ENCODE results near the gene SUCLG2.

The SUCLG2 gene

DNA sequence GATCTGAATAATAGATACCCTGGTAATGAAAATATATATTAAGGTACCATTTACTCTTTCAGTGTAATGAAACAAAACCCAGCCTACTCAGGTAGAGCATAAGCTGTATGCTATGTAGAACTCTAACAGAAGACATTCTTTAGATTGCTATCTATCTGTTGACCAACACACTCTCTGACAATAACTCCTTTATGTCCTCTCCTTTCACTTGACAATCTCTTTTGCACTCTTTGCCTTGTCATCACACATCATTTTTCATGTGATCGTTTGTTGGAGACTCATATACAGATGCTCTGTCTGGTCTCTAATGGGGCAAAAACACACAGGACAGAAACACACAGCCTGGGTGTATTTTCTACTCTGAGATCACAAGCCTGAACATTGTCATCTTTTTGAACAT is 35.4 kb upstream of the SUCLG2 start:
- no peak for DNase-seq (ENCODE audit: low spot score)
- TF ChIP-seq, protein P1, sequence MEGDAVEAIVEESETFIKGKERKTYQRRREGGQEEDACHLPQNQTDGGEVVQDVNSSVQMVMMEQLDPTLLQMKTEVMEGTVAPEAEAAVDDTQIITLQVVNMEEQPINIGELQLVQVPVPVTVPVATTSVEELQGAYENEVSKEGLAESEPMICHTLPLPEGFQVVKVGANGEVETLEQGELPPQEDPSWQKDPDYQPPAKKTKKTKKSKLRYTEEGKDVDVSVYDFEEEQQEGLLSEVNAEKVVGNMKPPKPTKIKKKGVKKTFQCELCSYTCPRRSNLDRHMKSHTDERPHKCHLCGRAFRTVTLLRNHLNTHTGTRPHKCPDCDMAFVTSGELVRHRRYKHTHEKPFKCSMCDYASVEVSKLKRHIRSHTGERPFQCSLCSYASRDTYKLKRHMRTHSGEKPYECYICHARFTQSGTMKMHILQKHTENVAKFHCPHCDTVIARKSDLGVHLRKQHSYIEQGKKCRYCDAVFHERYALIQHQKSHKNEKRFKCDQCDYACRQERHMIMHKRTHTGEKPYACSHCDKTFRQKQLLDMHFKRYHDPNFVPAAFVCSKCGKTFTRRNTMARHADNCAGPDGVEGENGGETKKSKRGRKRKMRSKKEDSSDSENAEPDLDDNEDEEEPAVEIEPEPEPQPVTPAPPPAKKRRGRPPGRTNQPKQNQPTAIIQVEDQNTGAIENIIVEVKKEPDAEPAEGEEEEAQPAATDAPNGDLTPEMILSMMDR (conservative IDR thresholded peaks at IDR 0.05; ENCODE audit: low read depth), result no peak
- ChIA-PET POLR2A (ENCODE audit: low non-redundant PET) (no interaction called here), CTCF (no interaction called here)
- no peak overlapping the region for H3K27ac ChIP-seq

DNA sequence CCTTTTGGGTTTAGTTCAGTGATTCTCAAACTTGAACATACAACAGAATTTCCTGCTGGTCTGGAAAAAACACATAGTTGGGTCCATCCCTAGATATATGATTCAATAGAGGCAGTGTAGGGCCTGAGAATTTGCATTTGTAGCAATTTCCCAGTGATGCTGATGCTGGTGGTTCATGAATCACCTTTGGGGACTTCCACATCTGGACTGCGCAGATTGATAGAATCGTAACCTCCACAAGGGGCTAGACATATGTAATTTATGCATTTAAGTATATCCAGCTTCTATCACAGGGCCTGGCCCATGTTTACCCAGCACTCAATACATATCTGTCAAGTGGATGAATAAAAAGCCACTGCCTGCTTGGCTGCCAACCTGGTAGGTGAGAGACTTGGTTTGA is 33.8 kb upstream of the SUCLG2 start:
- no peak overlapping the region for H3K27ac ChIP-seq
- ChIA-PET POLR2A (ENCODE audit: low non-redundant PET) (no interaction called here), CTCF (no interaction called here)
- TF ChIP-seq, protein P1 (conservative IDR thresholded peaks at IDR 0.05; ENCODE audit: low read depth), result no peak
- no peak for DNase-seq (ENCODE audit: low spot score)

DNA sequence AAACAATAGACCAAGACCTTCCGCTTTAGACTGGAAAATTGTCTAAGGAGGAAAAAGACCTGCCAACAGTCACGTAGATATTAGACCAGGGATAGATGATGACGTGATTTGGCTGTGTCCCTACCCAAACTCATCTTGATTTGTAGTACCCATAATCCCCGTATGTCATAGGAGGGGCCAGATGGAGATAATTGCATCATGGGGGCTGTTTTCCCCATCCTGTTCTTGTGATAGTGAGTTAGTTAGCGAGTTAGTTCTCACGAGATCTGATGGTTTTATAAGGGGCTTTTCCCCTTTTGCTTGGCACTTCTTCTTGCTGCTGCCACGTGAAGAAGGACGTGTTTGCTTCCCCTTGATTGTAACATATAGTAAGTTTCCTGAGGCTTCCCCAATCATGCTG is 31.7 kb upstream of the SUCLG2 start:
- ChIA-PET POLR2A (ENCODE audit: low non-redundant PET) (no interaction called here), CTCF (no interaction called here)
- no peak overlapping the region for H3K27ac ChIP-seq
- DNase-seq (ENCODE audit: low spot score), result no peak
- TF ChIP-seq, protein P1 (conservative IDR thresholded peaks at IDR 0.05; ENCODE audit: low read depth), result no peak

DNA sequence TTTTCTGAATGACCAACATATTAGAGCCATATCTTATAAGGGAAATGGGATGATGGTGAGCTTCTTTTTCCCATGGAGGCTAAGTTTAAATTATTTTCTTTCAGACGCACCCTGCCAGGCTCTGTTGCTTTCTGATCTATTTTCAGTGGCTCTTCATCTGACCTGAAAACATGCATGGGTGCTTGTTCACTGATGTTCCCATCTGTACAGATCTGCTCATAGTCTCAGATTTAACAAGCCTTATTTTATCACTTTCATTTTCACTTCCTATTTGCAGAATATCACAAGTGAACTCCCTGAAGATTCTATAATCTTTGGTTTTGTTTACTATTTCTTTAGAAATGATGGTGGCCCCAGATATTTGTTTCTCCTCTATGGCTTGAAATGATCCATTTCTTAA is 31.1 kb upstream of the SUCLG2 start:
- TF ChIP-seq, protein P1 (conservative IDR thresholded peaks at IDR 0.05; ENCODE audit: low read depth), result no peak
- ChIA-PET CTCF (no interaction called here), POLR2A (ENCODE audit: low non-redundant PET) (no interaction called here)
- H3K27ac ChIP-seq, result no peak overlapping the region
- DNase-seq (ENCODE audit: low spot score), result no peak

DNA sequence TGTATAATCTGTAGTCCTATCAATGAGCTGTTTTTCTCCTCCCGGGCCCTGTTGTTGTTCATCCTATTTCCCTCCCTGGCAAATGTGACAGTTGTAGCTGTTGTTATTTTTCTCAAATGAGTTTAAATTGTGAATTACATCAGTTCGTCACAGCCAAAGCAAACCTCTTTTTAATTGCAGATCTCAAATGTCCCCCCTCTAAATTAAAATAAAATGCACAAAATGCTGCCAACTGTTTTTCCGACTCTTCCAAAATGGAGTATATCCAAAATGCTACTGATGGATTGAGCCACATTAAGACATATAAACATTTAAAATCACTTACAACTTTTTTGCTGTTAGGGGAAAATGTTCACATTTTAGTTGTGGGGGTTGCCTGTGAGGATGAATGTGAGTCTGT is 29.8 kb upstream of the SUCLG2 start:
- no peak overlapping the region for H3K27ac ChIP-seq
- POLR2A ChIA-PET (ENCODE audit: low non-redundant PET), result no interaction called here
- TF ChIP-seq, protein P1 (conservative IDR thresholded peaks at IDR 0.05; ENCODE audit: low read depth), result no peak
- CTCF ChIA-PET, result no interaction called here
- no peak for DNase-seq (ENCODE audit: low spot score)

DNA sequence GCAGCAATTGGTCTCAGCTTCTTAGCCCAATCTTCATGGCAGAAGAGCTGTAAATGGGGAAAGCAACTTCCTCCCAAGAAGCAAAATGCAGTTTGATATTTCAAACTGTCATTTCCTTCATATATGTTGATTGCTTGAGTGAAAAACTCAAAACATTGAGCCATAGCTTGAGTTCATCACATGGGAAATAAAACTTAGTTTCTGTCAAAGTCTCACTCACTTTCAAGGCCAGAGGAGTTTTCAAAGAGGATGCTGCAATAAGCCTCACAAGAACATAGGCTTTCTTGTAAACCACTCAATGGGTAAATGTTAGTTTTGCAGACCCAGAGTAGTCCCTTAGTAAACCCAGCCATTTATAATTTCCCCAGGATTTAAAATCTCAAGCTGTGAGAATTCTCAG is 29.1 kb upstream of the SUCLG2 start:
- DNase-seq (ENCODE audit: low spot score), result no peak
- ChIA-PET CTCF (no interaction called here), POLR2A (ENCODE audit: low non-redundant PET) (no interaction called here)
- TF ChIP-seq, protein P1 (conservative IDR thresholded peaks at IDR 0.05; ENCODE audit: low read depth), result no peak
- H3K27ac ChIP-seq, result no peak overlapping the region

DNA sequence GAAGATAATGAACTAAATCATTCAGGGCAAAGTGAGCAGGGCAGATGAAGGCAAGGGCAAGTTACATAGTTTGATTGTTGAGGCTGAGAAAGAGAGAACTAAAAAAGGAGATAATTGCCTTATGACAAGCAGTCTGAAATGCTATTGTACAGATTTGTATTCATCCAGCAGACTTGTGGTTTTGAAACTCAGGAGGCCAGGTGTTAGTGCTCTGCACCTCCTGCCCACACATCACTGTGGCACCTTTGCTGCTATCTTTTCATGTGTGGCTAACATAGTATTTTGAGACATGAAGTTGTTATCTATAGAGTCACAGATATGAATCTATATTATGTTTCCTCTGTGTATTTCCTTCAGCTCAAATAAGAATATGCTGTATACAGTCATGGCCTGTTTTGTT is 24.3 kb upstream of the SUCLG2 start:
- TF ChIP-seq, protein P1 (conservative IDR thresholded peaks at IDR 0.05; ENCODE audit: low read depth), result no peak
- POLR2A ChIA-PET (ENCODE audit: low non-redundant PET), result no interaction called here
- DNase-seq (ENCODE audit: low spot score), result no peak
- H3K27ac ChIP-seq, result no peak overlapping the region
- CTCF ChIA-PET, result no interaction called here
